ENCODE data around the gene IGFL4.
A peak's percentile ranks its signal among the peaks of the same experiment; 100 is the strongest.

The IGFL4 gene

GRCh38 chr19:46018729-46019251, 22.0 kb downstream of the IGFL4 start:
- no peak for DNase-seq

- DNase-seq, result no peak
Observed at GRCh38 chr19:46017874-46018675, 22.7 kb downstream of the IGFL4 start.

GRCh38 chr19:46017095-46017429, 23.7 kb downstream of the IGFL4 start:
- no peak for DNase-seq

DNA sequence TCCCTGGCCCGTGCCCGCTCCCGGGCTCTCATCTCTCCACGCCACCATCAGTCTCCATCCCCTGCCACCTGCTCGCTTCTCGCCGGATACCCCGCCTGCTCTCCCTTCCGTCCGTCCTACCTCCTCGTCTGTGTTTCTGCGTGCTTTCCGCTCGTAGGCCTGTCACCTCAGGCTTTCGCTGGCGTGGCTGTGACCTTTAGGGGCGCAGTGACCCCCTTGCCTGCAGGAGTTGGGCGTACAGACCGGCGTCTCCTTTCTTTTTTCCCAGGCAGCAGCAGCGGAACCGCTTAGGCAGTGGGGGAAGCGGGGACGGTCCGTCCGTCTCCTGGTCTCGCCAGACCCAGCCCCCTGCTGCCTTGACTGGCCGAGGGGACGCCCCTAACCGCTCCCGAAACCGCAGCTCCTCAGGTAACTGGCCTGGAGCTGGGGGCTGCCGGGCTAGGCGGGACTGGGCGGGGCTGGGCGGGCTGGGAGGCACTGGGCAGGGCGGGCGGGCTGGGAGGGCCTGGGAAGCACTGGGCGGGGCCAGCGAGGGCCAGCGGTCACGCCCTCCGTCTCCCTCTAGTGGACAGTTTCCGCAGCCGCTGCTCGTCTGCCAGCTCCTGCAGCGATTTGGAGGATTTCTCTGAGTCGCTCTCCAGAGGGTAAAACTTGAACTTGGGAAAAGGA, 24.2 kb downstream of the IGFL4 start:
- DNase-seq, result peak; percentile 81

DNA sequence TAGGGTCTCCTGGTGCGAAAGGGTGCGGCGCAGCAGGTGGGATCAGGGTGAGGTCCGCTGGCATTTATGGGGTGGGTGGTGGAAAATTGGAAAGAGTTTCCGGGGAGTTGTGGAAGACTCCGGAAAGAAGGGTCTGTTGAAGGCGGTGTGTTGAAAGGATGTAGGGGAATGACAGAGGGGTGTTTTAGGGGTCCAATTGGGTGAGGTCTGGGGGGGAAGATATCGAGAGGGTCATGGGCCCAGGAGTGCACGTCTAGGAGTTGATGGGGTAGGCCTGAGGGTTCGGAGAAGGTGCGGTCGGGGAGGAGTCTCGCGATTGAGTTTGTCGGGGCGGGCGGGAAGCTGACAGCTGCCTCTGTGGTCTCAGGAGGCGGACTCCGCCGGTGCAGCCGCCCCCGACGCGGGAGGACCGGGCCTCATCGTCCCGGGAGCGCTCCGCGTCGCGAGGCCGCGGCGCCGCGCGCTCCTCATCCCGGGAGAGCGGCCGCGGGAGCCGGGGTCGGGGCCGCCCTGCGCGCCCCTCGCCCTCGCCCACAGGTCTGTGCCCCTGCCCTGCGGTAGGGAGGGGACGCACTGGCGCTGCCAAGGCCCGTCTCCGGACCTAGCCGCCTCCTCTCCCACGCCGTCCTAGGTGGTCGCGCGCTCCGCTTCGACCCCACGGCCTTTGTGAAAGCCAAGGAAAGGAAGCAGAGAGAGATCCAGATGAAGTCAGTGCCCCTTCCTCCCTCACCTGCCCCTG, 24.9 kb downstream of the IGFL4 start:
- peak; percentile 32 for DNase-seq

GRCh38 chr19:46014941-46015686, 25.7 kb downstream of the IGFL4 start:
- peak; percentile 67 for DNase-seq

- DNase-seq, result no peak
Observed at GRCh38 chr19:46014534-46014933, 26.3 kb downstream of the IGFL4 start.

- DNase-seq, result peak; percentile 59
Observed at GRCh38 chr19:46009530-46010510, 31.0 kb downstream of the IGFL4 start.

- DNase-seq, result no peak
Observed at GRCh38 chr19:46006411-46006810, 34.4 kb downstream of the IGFL4 start.

- DNase-seq, result no peak
Observed at GRCh38 chr19:46002678-46003275, 38.0 kb downstream of the IGFL4 start.

- peak; percentile 68 for DNase-seq
Observed at GRCh38 chr19:46000491-46001246, 40.1 kb downstream of the IGFL4 start.

DNA sequence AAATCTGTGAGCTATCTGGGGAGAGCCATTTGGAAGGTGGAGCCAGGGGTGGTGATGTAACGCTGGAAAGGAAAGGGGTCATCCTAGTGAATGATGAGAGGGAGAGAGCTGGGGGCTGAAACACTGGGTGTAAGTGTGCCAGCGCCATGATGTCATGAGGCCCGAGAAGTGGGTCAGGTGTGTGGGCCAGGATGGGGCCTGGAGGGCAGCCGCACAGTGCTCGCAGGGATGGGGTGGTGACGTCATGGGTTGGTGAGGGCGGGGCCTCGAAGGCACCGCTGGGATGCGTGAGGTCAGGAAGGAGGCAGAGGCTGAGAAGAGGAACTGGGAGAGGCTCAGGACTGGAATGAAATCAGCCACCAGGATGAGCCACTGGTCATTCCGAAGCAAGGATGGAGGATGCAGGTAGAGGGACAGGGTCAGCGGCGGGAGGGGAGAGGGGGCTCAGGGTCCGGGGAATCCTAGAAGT, 41.1 kb downstream of the IGFL4 start:
- DNase-seq, result no peak

DNA sequence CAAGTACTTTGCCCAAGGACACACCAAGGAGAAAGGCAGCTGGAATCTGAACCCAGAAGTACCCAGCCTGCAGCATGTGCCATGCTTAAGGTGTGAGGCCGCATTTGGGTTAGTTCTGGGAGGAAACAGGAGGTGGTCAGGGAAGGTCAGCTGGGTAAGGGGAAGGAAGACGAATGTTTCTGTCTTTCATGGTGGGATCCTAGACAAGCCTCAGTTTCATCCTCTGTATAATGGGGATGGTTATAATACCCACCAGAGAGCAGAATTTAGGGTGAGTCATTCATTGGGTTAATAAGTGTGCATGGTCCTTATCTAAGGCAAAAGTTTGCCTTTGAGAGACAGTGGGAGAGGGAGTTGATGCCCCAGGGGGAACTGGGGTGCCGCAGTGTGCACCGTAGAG, 42.0 kb downstream of the IGFL4 start:
- no peak for DNase-seq

DNA sequence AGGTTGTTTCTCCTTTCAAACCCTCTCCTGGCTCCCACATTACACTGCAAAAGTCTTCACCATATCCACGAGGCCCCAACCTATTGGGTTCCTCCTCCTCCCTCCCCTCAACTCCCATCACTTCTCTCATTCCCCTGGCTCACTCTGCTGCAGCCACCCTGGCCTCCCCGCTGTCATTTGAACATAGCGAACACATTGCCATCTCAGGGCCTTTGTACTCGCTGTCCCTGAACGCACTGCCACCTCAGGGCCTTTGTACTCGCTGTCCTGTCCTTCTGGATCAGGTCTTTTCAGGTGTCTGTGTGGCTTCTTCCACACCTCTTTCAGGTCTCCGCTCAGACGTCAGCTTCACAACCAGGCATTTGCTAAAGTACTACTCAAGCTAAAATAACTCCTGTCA, 43.9 kb downstream of the IGFL4 start:
- DNase-seq, result no peak

- DNase-seq, result no peak
Observed at GRCh38 chr19:45995715-45996385, 45.0 kb downstream of the IGFL4 start.

- DNase-seq, result peak; percentile 90
Observed at GRCh38 chr19:45994998-45995714, 45.6 kb downstream of the IGFL4 start, which contains the start of gene CCDC61. Gene CCDC61, plus strand, starts transcription at chr19:45995467. Its CDS starts 7,552 bp downstream, at chr19:46003019.

- DNase-seq, result no peak
Observed at GRCh38 chr19:45994456-45994997, 46.3 kb downstream of the IGFL4 start.

DNA sequence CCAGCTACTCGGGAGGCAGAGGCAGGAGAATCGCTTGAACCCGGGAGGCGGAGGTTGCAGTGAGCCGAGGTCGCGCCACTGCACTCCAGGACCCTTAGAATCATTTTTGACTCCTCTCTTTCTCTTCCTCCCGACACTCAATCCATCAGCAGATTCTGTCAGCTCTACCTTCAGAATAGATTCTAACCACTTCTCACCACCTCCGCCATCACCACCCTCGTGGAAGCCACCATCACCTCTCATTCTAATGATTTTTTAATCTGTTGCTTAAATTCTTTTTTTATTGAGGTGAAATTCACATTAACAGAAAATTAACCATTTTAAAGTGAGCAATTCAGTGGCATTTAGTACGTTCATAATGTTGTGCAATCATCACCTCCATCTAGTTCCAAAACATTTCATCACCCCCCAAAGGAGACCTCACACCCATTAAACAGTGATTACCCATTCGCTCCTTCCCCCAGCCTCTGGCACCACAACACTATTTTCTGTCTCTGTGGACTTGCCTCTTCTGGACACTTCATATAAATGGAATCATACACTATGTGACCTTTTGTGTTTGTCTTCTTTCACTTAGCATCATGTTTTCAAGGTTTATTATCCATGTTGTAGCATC, 50.6 kb downstream of the IGFL4 start:
- DNase-seq, result no peak
